Prostate gland (tissue), 2 donors: ENCODE measurements around the gene ACSF3. TPM values are rescaled to one million over a fixed set of nuclear protein-coding genes. Genes with fewer than 3 reads are reported as not detected.

Experiments used
- DNase-seq: peaks from one replicate; pipeline ENCODE4 v3.0.0-alpha.2; 2019; ENCODE audit warnings: low spot score
- H3K27ac ChIP-seq, 2 donors: fragments of 200-600 bp; sonication (generic); 2 replicates each; pipeline ENCODE4 v1.5.1; 2017 to 2019
- H3K27me3 ChIP-seq: fragments of 200-600 bp; sonication (generic); replicated peaks from 2 replicates; pipeline ENCODE4 v1.5.1; 2019; ENCODE audit not compliant: insufficient read depth
- H3K36me3 ChIP-seq, 2 donors: fragments of 200-600 bp; sonication (generic); 1 replicate in 1 of 2; 2 replicates in 1 of 2; pipeline versions ENCODE4 v1.5.1 to v1.8.1; 2017 to 2019
- H3K4me1 ChIP-seq: fragments of 200-600 bp; sonication (generic); replicated peaks from 2 replicates; pipeline ENCODE4 v1.5.1; 2019
- H3K4me3 ChIP-seq, 2 donors: fragments of 200-600 bp; sonication (generic); 2 replicates each; pipeline ENCODE4 v1.5.1; 2017 to 2019
- H3K9me3 ChIP-seq: fragments of 200-600 bp; sonication (generic); 2 replicates; pipeline ENCODE4 v1.5.1; 2017
- CTCF ChIP-seq, 4 experiments: fragments of 200-600 bp in 2 of 4; fragments of 450-650 bp in 2 of 4; sonication (generic) in 2 of 4; IDR thresholded peaks; 1 replicate in 3 of 4; 2 replicates in 1 of 4; pipeline ENCODE4 v1.5.1; 2016 to 2019; ENCODE audit warnings: antibody characterized with exemption in 4 of 4, mild to moderate bottlenecking in 2 of 4, moderate library complexity in 2 of 4
- POLR2A ChIP-seq: fragments of 450-650 bp; IDR thresholded peaks from one replicate; pipeline ENCODE4 v1.6.1; 2016; ENCODE audit warnings: antibody characterized with exemption, mild to moderate bottlenecking
- POLR2AphosphoS5 ChIP-seq: sonication (generic); formaldehyde crosslinking; IDR thresholded peaks from one replicate; pipeline ENCODE4 v1.6.1; 2017; ENCODE audit warnings: antibody characterized with exemption
- WGBS: methylation state at CpG from one replicate; pipeline ENCODE4 v1.1.5; 2018; 5-methylcytosine and 5-hydroxymethylcytosine counted together
- intact Hi-C: fragments of 100-400 bp; cut with DNase I; formaldehyde crosslinking; loops from one replicate; pipeline ENCODE4 v1.14.2; 2022
- total RNA-seq, 2 donors: library from RNA; depleted of rRNA; stranded (reverse); fragments of >200 nt; gene quantifications; one replicate each; pipeline ENCODE4 v1.1.0, GENCODE V29; 2016

Gene ACSF3
- total RNA-seq, 2 donors from 2014 or later, result 42.1 to 80.5 TPM

- Histone ChIP-seq H3K36me3 (no peaks in the 10 kb centered on the region), H3K9me3 (no peaks in the 10 kb centered on the region), H3K27me3 (no peaks in the 10 kb centered on the region), H3K4me1 (no peaks in the 10 kb centered on the region), H3K4me3 (no peak overlapping the region), H3K27ac (no peak overlapping the region)
- no peak for DNase-seq
- intact Hi-C loops, result no loop called here
- TF ChIP-seq CTCF (IDR thresholded peaks at IDR 0.05) (no peak), POLR2A (no peak), POLR2AphosphoS5 (no peak)
- WGBS, result 91% methylated on average over 30 of the region's 30 CpGs
These were observed 45.3 kb downstream of the ACSF3 start for GRCh38 chr16:89138843-89139520.

GRCh38 chr16:89139907-89140361 is 46.3 kb downstream of the ACSF3 start:
- intact Hi-C loops, result no loop called here
- no peaks in the 10 kb centered on the region for H3K27me3 ChIP-seq
- no peak overlapping the region for H3K27ac ChIP-seq
- no peak overlapping the region for H3K4me3 ChIP-seq
- no peaks in the 10 kb centered on the region for H3K9me3 ChIP-seq
- WGBS, result 94% methylated on average over 8 of the region's 12 CpGs
- no peaks in the 10 kb centered on the region for H3K4me1 ChIP-seq
- no peaks in the 10 kb centered on the region for H3K36me3 ChIP-seq
- TF ChIP-seq POLR2AphosphoS5 (no peak), POLR2A (no peak), CTCF (IDR thresholded peaks at IDR 0.05) (no peak)
- no peak for DNase-seq

- Histone ChIP-seq H3K27me3 (no peaks in the 10 kb centered on the region), H3K9me3 (no peaks in the 10 kb centered on the region), H3K27ac (no peak overlapping the region), H3K4me3 (no peak overlapping the region), H3K4me1 (no peaks in the 10 kb centered on the region), H3K36me3 (no peaks in the 10 kb centered on the region)
- TF ChIP-seq POLR2AphosphoS5 (no peak), POLR2A (no peak), CTCF (IDR thresholded peaks at IDR 0.05) (no peak)
- intact Hi-C loops, result no loop called here
- WGBS, result 97% methylated on average over 13 of the region's 13 CpGs
- no peak for DNase-seq
These were observed 46.7 kb downstream of the ACSF3 start for GRCh38 chr16:89140401-89140800.

GRCh38 chr16:89140981-89141883 is 47.6 kb downstream of the ACSF3 start:
- Histone ChIP-seq H3K27ac (no peak overlapping the region), H3K4me3 (no peak overlapping the region), H3K9me3 (no peaks in the 10 kb centered on the region), H3K36me3 (no peaks in the 10 kb centered on the region), H3K27me3 (no peaks in the 10 kb centered on the region), H3K4me1 (no peaks in the 10 kb centered on the region)
- DNase-seq, result no peak
- WGBS, result 88% methylated on average over 31 of the region's 31 CpGs
- no peak for TF ChIP-seq POLR2A
- no peak for TF ChIP-seq POLR2AphosphoS5
- TF ChIP-seq CTCF (IDR thresholded peaks at IDR 0.05), result no peak
- intact Hi-C loops, result no loop called here
